GM12878 (cell line): ENCODE measurements around the gene NFATC1. TPM values are rescaled to one million over a fixed set of nuclear protein-coding genes. Genes with fewer than 3 reads are reported as not detected.

ENCODE experiments used
- ATAC-seq: fragments of 200-7000 bp; cut with Tn5 transposase; 3 replicates; pipeline ENCODE4 v1.9.1; 2020; ENCODE audit warnings: mild to moderate bottlenecking, moderate library complexity
- BruUV-seq: library from RNA; stranded (reverse); fragments of 400-500 nt; replicated peaks from 2 replicates; lab custom pipeline; 2021; lab: Mats Ljungman, UMichigan
- CTCF ChIA-PET: fragments of 300-600 bp; sonication (Branson Sonifier 250); formaldehyde crosslinking; extraction: SDS; loops from one replicate; lab custom pipeline; 2021; ENCODE audit warnings: inconsistent platforms; lab: Yijun Ruan, JAX
- POLR2A ChIA-PET: fragments of 350-600 bp; formaldehyde crosslinking; extraction: SDS; loops from one replicate; lab custom pipeline; 2021; ENCODE audit warnings: inconsistent platforms; lab: Charles Lee
- RAD21 ChIA-PET: fragments of 300-600 bp; sonication (Branson Sonifier 250); formaldehyde crosslinking; loops from one replicate; lab custom pipeline; 2023; ENCODE audit warnings: antibody characterized with exemption; ENCODE audit not compliant: unreplicated experiment; lab: Charles Lee
- SMC1A ChIA-PET: fragments of 300-600 bp; sonication (Branson Sonifier 250); formaldehyde crosslinking; loops from one replicate; lab custom pipeline; 2023; ENCODE audit not compliant: unreplicated experiment, uncharacterized antibody; lab: Charles Lee
- DNase-seq: peaks from one replicate; pipeline ENCODE4 v3.0.0-alpha.2; 2011; ENCODE audit warnings: low read depth, low spot score
- FAIRE-seq: peaks from 3 replicates; lab custom pipeline; 2011; peaks lifted over from hg19 to GRCh38; lab: Jason Lieb, UNC
- H2AFZ ChIP-seq: 2 replicates; pipeline ENCODE4 v1.6.0; 2011; ENCODE audit warnings: low read depth, low read length, control low read depth; ENCODE audit not compliant: control insufficient read depth
- H3K27ac ChIP-seq: 2 replicates; pipeline ENCODE4 v1.5.1; 2011; ENCODE audit warnings: control low read depth; ENCODE audit not compliant: control insufficient read depth, insufficient read depth
- H3K27me3 ChIP-seq, 2 experiments: replicated peaks in 1 of 2; 2 replicates each; pipeline versions ENCODE4 v1.6.0 to v1.6.1; 2011; ENCODE audit warnings: low read length in 1 of 2; ENCODE audit not compliant: control insufficient read depth in 2 of 2, insufficient read depth in 2 of 2
- H3K36me3 ChIP-seq, 2 experiments: 2 replicates each; pipeline ENCODE4 v1.5.1; 2011; ENCODE audit warnings: low read length in 1 of 2; ENCODE audit not compliant: control insufficient read depth in 2 of 2, insufficient read depth in 2 of 2
- H3K4me1 ChIP-seq: 2 replicates; pipeline ENCODE4 v1.6.1; 2011; ENCODE audit warnings: mild to moderate bottlenecking, low read length, moderate library complexity, mixed read lengths; ENCODE audit not compliant: control insufficient read depth, insufficient read depth
- H3K4me2 ChIP-seq: 2 replicates; pipeline ENCODE4 v1.6.0; 2011; ENCODE audit warnings: control low read depth; ENCODE audit not compliant: control insufficient read depth, insufficient read depth
- H3K4me3 ChIP-seq: fragments of 200-600 bp; sonication (generic); 2 replicates; pipeline ENCODE4 v1.5.1; 2016
- H3K79me2 ChIP-seq: 2 replicates; pipeline ENCODE4 v1.6.0; 2011; ENCODE audit warnings: low read length; ENCODE audit not compliant: control insufficient read depth, insufficient read depth
- H3K9ac ChIP-seq: 2 replicates; pipeline ENCODE4 v1.8.0; 2011; ENCODE audit warnings: low read length, control low read depth, mixed read lengths; ENCODE audit not compliant: control insufficient read depth, insufficient read depth
- H3K9me3 ChIP-seq: replicated peaks from 3 replicates; pipeline ENCODE4 v1.5.1; 2011; ENCODE audit warnings: mild to moderate bottlenecking, low read length; ENCODE audit not compliant: control insufficient read depth, insufficient read depth
- H4K20me1 ChIP-seq: 2 replicates; pipeline ENCODE4 v1.6.0; 2011; ENCODE audit not compliant: control insufficient read depth, insufficient read depth
- BCL3 ChIP-seq: IDR thresholded peaks from 2 replicates; pipeline ENCODE4 v1.6.1; 2011; ENCODE audit warnings: borderline replicate concordance, low read depth, mild to moderate bottlenecking, moderate library complexity, low read length; ENCODE audit not compliant: insufficient read depth, poor library complexity, severe bottlenecking
- E2F8 ChIP-seq: fragments of 450-650 bp; IDR thresholded peaks from 2 replicates; pipeline ENCODE4 v1.6.1; 2018; ENCODE audit warnings: mild to moderate bottlenecking, low read depth, moderate library complexity; ENCODE audit not compliant: partially characterized antibody
- EED ChIP-seq: sonication (generic); IDR thresholded peaks from 2 replicates; pipeline ENCODE4 v1.6.1; 2016; ENCODE audit warnings: antibody characterized with exemption, low read depth
- GATAD2B ChIP-seq: fragments of 450-650 bp; conservative IDR thresholded peaks from 2 replicates; pipeline ENCODE4 v1.6.1; 2017; ENCODE audit warnings: low read depth, mild to moderate bottlenecking, moderate library complexity
- MEF2B ChIP-seq: fragments of 450-650 bp; IDR thresholded peaks from 2 replicates; pipeline ENCODE4 v1.6.1; 2018; ENCODE audit warnings: mild to moderate bottlenecking, moderate library complexity; ENCODE audit not compliant: partially characterized antibody, poor library complexity, severe bottlenecking
- PAX5 ChIP-seq: IDR thresholded peaks from 2 replicates; pipeline ENCODE4 v1.6.1; 2011; ENCODE audit warnings: low read depth, low read length, borderline replicate concordance
- RELB ChIP-seq: fragments of 450-650 bp; IDR thresholded peaks from 2 replicates; pipeline ENCODE4 v1.6.1; 2017; ENCODE audit warnings: low read depth, mild to moderate bottlenecking, moderate library complexity
- SRF ChIP-seq, 2 experiments: IDR thresholded peaks; 2 replicates each; pipeline ENCODE4 v1.6.1; 2011; ENCODE audit warnings: low read depth in 2 of 2, low read length in 2 of 2, mild to moderate bottlenecking in 1 of 2, moderate library complexity in 1 of 2
- USF2 ChIP-seq: IDR thresholded peaks from 2 replicates; pipeline ENCODE4 v1.6.1; 2011; ENCODE audit warnings: low read depth, low read length, improper control_type of control experiment, borderline replicate concordance
- YY1 ChIP-seq: IDR thresholded peaks from 2 replicates; pipeline ENCODE4 v1.6.1; 2011; ENCODE audit warnings: low read depth, mild to moderate bottlenecking, low read length
- ZBTB11 ChIP-seq: fragments of 450-650 bp; formaldehyde crosslinking; IDR thresholded peaks from 2 replicates; pipeline ENCODE4 v1.5.0; 2022; ENCODE audit warnings: mild to moderate bottlenecking, missing genetic modification characterization
- ZNF274 ChIP-seq: IDR thresholded peaks from one replicate; pipeline ENCODE4 v1.8.0; 2011; ENCODE audit not compliant: insufficient read length, insufficient read depth
- ZNF384 ChIP-seq: IDR thresholded peaks from 2 replicates; pipeline ENCODE4 v1.6.1; 2012; ENCODE audit warnings: low read depth, mild to moderate bottlenecking, low read length, improper control_type of control experiment, borderline replicate concordance
- WGBS: methylation state at CpG from one replicate; pipeline ENCODE4 v1.1.6; 2016; ENCODE audit warnings: low lambda C conversion rate; ENCODE audit not compliant: insufficient replicate concordance, insufficient coverage; ENCODE audit errors: missing lambda C conversion rate; 5-methylcytosine and 5-hydroxymethylcytosine counted together
- in situ Hi-C: fragments of 300-500 bp; cut with MboI; formaldehyde crosslinking; loops from 9 replicates; pipeline ENCODE4 v1.14.3; 2018; ENCODE audit warnings: mixed read lengths
- intact Hi-C: fragments of 100-400 bp; cut with micrococcal nuclease; formaldehyde crosslinking; loops from one replicate; pipeline ENCODE4 v1.14.2; 2022; ENCODE audit not compliant: unreplicated experiment
- polyA plus RNA-seq, 11 experiments: library from polyadenylated mRNA; depleted of rRNA in 4 of 11; unstranded in 6 of 11; stranded (reverse) in 5 of 11; fragments of >200 nt; fragmentation: Nextera tagmentation in 4 of 11; fragmentation: Illumina TruSeq in 1 of 11; extraction: Ambion mirVana in 4 of 11; extraction: Trizol in 1 of 11; gene quantifications; 1 replicate in 1 of 11; 2 replicates in 10 of 11; pipeline versions ENCODE4 v1.2.1 to v1.2.3, GENCODE V29; 2011 to 2016; ENCODE audit warnings: inconsistent platforms in 2 of 11, missing spikeins in 2 of 11, low read depth in 1 of 11
- total RNA-seq, 4 experiments: library from RNA; depleted of rRNA in 3 of 4; stranded (reverse); fragments of >200 nt in 3 of 4; fragmentation: Illumina TruSeq in 1 of 4; extraction: Trizol in 1 of 4; gene quantifications; 2 replicates each; pipeline versions ENCODE4 v1.2.1 to v1.2.3, GENCODE V29; 2013 to 2021

The NFATC1 gene
- total and polyA plus RNA-seq, 10 of the 15 experiments (the other 5 are each of a cell fraction or from before 2014, with no cell fraction given): 0.84 to 20.8 (median 5.1) TPM

GRCh38 chr18:79441420-79441819, 45.7 kb downstream of the NFATC1 start:
- no peaks in the 10 kb centered on the region for H3K79me2 ChIP-seq
- CTCF ChIA-PET: no interaction called here

More at GRCh38 chr18:79441420-79441819, 45.7 kb downstream of the NFATC1 start:
- no peak overlapping the region for H3K27ac ChIP-seq
- no peaks in the 10 kb centered on the region; the same call in 2 of the 3 replicates for H3K9me3 ChIP-seq
- no peak for ATAC-seq
- no peak overlapping the region for H3K4me2 ChIP-seq
- no peak for DNase-seq
- in situ Hi-C loops (no loop called here), intact Hi-C loops (no loop called here)
- H3K36me3 ChIP-seq: peaks cover 0 to 8% of the 10 kb centered on the region in 2 experiments; a peak in 2 of 4 replicates
- no peaks in the 10 kb centered on the region for H4K20me1 ChIP-seq
- ChIA-PET POLR2A (no interaction called here), RAD21 (no interaction called here), SMC1A (no interaction called here)
- H3K9ac ChIP-seq: no peak overlapping the region
- WGBS: 99% methylated on average over 16 of the region's 16 CpGs
- no peak overlapping the region for H3K4me3 ChIP-seq
- no peak for FAIRE-seq
- TF ChIP-seq MEF2B: no peak
- no peak for TF ChIP-seq ZNF384
- no peak for TF ChIP-seq SRF (IDR thresholded peaks at IDR 0.05; ENCODE audit: low read depth in 2 of 2, low read length in 2 of 2)
- no peak for TF ChIP-seq ZBTB11 (CRISPR knock-in tag)
- no peak for TF ChIP-seq GATAD2B
- no peak for TF ChIP-seq RELB
- no peak for TF ChIP-seq ZNF274
- TF ChIP-seq BCL3: no peak
- TF ChIP-seq E2F8: no peak
- no peak for TF ChIP-seq USF2
- no peak for TF ChIP-seq PAX5
- no peak for TF ChIP-seq EED
- no peak for TF ChIP-seq YY1
- H3K27me3 ChIP-seq: no peaks in the 10 kb centered on the region
- no peak overlapping the region for H2AFZ ChIP-seq
- BruUV-seq: no TSS peak
- H3K4me1 ChIP-seq: peaks cover 7% of the 10 kb centered on the region; the same call in 1 of the 2 replicates
